Stimulated activated naive CD4-positive, alpha-beta T cell (primary cell): Measurements from ENCODE around the gene HDAC4.
A peak's percentile ranks its signal among the peaks of the same experiment; 100 is the strongest.

Source experiments
- DNase-seq, 6 experiments: peaks; one replicate each; lab custom pipeline; 2025; lab: John Stamatoyannopoulos, UW

HDAC4 gene

DNA sequence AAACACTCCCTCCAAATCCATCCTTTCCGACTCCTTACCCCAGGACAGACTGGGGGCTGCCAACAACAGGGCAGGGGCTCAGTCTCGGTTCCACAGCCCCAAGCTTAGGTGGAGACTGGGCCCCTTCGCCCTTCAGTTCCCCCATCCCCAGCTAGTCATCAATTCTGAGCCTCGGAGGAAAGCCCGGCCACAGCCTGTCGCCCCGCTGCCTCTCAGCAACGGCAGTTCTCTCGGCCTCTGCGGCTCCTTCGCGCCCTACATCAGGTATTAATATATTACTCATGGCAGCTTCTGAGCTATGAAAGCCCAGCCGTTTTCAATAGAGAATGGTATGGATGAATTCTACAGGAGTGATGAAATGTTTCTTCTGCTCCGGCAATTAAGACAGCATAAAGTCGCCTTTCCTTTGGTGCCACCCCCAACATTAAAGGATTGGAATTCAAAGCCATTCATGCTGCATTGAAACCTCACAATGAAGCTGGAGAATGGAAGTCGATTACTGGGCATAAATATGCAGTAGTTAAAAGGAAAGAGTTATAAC is 2.8 kb downstream of the HDAC4 start:
- DNase-seq, result no peak

DNA sequence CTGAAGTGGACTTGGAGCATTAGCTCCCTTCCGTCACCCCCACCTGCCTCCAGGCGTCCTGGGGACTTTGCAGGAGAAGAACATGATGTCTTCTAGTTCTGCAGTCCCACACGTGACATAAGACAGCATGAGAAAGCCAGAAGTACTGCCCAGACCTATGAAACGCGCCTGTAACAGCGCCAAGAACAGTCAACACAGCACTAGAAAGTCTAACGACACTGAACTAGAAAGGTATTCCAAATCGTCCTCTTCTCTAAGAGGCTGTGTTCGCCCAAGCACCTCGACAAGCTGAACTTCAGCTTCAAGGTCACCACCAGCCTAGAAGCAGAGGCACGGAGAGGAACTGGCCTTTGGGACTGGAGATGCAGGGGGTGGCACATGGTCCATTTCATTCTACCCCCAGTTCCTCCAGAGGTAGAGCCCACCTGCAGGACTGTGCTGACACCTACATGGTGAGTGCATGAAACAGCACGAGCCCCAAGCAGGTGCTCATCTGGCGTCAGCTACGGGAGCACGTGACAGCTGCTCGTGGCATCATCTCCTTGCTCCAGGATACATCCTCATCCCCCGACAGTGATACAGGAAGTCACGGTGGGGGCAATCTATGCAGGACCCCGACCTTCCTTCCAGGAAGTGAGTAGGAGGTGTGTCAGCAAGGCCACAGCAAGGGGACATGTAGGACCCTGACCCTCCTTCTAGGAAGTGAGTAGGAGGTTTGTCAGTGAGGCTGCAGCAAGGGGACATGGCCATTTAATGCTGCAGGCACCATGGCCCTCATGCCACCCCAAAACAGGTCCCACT is 3.7 kb downstream of the HDAC4 start:
- peak; percentile 30 to 72 (median 44) for DNase-seq

DNA sequence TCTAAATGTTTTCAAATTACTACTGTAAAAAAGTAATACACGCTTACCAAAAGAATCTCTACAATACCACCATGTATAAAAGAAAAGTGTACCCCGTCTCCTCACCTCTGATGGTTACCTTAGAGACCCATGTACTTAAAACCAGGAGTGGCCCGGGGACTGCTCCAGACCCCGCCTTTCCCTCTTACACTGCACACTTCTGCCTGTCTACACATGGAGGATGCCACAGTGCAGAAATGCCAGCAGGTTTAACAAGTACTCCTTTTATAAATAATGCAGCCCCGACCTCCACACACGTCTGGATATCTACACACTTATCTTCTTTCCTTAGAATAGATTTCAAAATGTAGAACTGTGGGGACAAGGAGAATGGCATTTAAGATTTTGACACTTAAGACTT is 5.3 kb downstream of the HDAC4 start:
- no peak for DNase-seq

DNA sequence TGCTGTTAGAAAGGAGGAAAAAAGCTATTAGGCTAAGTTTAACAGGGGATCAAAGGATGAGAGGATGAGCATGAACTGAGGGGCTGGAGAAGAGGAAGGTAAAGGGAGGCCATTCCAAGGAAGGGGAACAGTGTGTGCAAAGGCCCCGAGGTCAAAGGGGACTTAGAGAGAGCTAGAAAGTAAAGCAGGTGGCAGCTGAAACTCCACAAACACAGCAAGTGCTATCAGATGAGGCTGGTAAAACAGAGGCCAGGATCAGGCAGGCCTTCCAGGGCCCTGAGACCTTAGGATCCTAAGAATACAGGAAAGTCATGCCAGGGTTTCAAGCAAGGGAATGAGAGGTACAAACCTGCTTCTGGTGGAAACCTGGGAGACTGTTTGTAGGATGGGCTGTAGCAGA is 5.8 kb downstream of the HDAC4 start:
- DNase-seq, result no peak

DNA sequence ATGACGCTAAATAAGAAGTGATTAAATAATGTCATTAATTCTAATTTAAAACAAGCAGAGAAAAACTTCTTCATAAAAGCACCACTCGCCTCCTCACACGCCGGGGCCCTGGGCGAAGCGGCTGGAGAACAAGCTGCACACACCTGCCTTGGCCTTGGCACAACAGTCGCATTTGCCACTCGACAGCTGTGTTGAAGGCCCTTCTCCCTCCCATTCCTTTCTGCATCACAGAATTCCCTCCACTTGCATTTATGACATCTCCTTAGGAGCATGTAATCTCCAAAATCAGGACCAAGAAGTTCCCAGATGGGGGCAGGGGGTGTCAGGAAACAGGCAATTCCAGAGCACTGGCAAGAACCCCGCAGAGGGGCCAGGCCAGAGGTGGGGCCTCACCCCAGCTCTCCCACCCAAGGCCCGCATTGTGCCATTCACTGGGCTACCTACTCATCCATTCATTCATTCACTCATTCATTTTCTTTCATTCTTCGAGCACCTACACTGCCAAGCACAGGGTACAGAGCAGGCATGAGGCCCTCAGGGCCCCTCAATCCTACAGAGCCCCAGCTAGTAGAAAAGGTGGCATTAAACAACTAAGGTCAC is 6.4 kb downstream of the HDAC4 start:
- no peak for DNase-seq

DNA sequence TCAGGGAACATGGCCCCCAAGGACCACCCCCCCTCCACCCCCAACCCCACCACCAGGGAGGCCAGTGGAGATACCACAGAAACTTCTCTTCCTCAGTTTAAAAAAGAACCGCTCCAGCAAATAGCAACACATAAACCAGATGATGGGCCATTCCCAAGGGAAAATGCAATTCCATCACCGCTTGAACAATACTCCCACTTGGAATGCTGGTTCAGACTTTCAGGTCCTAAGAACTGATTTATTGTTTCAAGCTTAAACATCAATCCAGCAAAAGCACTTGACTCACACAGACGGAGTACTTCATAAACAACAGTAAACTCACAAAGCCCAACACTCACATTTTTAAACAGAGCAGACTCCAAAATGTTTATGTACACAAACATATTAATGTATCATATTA is 6.9 kb downstream of the HDAC4 start:
- DNase-seq, result no peak

DNA sequence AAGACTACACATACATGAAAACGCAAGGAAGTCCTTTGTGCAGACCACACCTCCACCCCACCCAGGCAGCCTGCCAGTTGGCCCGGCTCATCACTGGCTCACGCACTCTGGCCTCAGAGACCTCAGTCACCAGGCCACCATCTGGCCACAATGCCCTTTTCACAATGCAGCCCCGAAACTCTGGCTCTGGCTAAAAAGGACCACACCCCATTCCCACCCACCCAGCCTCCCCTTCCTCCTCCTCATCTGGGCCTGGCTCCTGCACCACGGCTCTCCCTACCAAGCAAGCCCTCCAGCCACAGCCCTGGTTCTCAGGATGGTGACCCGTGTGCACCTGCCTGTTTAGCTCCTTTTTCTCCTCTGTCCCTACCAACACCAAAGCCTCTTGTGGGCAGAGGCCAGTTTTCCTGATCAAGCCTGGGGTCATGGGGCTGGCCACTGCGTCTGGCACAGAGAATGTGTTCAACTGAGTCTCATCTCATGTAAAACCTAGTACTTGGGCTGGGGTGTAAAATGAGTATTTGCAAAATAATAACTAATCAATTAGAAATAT is 7.4 kb downstream of the HDAC4 start:
- DNase-seq, result no peak

DNA sequence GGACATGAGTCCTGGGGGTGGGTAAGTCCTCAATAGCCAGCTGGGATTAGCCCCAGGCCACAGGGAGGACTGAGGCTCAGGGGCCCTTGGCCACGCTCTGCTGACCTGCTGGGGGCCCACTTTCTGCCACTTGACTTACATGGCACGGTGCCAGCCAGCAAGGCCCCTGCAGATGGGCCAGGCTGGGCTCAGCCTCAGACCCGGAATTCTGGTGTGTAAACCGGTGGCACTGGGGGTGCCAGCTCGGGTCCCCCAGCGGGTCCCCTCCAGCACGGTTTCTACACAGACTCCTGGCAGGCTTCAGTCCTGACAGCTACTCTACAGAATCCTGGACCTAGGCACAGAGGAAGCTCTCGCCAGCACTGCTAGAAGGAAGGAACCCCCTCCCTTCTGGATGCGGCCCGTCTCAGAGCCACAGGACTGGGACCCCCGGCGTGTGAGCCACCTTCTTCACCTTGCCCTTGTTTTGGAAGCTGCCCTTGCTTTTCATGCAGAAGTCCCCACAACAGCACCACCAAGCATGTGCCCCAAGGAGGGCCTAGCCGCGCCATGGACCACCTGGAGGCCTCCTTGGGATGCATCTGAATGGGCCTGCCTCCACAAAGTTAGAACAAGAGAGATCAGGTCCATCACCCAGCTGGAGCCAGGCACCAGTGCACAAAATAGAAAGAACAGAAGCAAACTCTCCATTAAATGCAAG is 8.0 kb downstream of the HDAC4 start:
- no peak for DNase-seq

DNA sequence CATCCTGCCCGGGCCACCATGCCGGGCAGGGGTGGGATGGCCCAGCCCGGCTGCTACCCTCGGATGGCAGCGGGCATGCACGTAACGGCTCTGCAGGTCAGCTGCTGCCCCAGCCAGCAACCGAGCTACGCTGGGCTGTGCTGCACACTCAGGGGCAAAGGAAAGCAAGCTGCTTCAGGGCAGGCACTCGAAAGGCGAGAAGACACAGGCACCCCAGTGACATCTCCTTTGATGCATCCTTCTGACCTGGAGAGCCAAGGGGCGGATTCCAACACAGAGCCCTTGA is 8.8 kb downstream of the HDAC4 start:
- DNase-seq, result no peak

DNA sequence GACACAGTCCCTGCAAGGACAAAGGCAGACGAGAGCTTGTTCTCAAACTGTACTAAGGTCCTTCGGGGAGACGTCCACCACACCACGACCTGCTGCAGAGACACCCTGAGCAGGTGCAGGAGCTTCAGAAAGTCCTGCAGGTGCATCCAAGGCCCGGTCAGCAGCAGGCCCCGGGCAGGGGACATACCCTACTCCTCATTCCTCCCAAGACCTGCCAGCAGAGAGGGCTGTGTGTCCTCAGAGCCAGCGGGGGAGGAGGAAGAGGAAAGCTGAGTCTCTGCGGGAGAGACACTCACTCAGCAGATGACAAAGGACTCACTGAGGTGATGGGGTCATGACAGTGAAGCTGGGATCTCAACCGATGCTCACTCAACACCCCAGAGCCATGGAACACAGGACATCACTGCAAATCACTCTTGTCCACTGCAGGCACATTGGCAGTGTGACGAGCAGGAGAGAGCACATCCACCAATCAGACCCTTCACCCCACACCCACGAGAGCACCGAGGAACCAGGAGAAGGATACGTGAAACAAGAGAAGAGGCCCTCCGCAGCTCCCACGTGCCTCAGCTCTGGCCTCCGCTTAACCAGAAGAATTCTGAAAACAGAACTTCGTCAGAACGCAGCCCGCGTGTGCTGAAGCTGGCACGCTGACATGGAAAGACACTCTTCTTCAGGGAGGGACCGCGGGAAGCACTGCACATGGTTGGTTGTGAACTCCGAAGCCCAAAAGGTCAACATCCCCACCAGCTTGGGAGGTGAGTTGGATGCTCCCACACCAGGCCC is 9.3 kb downstream of the HDAC4 start:
- no peak for DNase-seq

DNA sequence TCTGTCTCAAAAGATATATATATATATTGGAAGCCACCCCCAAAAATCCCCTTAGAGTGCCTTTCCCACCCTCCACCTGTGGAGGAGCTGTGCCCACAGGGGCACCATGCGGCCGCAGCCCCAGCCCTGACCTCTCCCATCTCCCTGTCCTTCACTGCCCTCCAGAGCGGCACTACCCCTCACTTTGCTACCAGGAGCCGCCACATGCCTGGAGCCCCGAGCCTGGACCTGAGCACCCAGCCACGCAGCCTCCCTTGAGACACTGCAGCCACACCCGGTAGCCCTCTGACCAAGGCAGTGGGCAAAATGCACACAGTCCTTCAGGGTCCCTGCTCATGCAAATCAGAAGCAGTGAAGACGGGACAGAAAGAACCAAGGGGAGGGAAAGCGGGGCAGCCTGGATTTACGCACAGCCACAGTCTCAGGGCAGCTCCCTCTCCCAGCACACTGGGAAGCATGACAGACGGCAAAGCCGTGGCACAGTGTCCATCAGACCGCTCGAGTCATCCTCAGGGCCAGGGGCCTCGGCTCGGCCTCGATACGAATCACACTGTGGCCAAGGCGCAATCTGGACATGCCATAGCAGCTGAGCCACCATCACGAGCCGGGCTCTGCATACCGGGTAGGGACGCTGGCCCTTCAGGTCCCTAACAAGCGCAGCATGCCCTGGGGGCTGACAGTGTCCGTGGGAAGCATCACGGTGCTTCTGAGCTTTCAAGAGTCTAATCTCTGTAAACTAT is 10.1 kb downstream of the HDAC4 start:
- no peak for DNase-seq

DNA sequence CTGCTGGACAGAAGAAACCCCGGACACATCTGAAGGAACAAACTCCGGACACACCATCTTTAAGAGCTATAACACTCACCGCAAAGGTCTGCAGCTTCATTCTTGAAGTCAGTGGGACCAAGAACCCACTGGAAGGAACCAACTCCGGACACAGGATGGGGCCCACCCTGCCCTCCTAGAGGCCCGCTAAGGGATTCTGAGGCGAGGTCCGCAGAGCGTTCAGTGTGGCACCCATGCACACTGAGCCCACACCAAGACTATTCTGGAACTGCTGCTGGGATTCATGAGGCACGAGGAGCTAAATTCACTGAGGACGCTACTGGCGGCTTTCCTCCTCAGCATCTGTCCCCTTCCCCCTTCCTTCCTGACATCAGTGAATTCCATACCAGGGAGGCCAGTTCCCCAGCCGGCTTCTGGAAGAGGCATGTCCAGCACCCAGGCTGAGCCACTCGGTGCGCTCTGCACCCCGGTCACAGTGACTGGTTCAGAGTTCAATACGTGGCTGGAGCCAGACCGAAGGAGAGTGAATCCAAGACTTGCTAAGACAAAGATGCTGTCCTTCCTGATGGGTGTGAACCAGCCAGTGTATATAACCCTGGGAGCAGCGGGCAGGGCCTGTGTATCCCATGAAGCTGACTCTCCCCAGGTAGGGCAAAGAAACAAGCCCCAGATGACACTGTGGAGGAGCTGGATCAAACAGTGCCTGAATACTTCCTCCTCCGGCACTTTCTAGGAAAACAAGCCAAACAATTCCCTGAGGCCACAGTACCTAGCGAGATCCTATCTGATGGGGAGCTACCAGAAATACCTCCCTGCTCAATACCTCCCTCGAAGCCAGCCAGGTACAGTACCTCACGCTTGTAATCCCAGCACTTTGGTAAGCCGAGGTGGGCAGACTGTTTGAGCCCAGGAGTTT is 11.1 kb downstream of the HDAC4 start:
- DNase-seq, result no peak

DNA sequence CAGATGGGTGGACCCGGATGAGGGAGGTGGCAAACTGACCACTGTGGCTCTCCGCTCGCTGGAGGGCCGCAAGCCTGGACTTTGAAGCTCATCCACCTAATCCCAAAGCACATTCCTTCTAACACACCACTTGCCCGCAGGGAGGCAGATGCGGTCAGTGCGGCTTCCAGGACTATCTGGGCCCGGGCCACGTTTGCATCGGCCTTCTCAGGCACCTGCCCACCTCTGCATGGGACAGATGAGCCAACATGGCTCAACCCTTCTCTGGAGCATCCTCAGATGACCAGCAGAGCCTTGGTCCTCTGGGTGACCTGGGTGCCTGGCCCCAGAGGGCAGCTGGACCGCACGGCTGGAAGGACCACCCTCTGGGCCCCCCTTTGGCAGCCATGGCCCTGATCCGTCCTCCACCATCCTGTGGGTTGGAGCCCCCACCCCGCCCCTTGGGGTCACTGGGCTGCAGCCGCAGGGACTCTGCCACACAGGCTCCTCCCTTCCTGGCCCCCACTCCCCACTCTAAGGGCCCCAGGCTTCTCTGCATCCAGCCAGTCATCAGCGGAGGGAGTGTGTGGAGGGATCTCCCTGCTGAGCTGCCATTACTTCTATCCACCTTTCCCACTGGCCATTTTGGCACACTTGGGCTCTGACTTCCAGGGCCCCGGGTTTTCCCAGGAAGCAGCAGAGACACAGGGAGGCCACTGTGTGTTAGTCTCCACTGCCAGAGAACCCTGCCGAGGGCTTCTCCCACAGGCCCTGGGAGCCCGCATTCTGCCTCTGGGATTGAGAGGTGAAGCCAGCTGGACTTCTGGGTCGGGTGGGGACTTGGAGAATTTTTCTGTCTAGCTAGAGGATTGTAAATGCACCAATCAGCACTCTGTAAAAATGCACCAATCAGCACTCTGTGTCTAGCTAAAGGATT is 12.3 kb downstream of the HDAC4 start:
- no peak for DNase-seq

DNA sequence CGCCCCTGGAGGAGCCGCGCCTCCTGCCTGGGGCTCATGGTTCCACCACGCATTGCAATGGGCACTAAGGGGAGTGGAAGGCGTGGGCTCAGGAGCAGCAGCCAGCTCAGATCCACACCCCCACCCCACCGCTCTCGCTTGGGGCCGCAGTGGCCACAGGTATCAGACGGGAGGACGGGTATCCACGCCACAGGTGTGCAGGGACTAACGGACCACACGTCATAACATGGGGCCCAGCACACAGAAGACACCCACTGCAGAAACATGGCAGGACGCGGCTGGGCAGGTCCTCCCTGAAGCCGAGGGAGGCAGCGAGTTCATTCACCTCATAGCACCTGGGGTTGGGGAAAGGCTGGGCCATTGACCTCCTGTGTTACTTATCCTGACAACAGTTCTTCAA is 13.0 kb downstream of the HDAC4 start:
- DNase-seq, result no peak

DNA sequence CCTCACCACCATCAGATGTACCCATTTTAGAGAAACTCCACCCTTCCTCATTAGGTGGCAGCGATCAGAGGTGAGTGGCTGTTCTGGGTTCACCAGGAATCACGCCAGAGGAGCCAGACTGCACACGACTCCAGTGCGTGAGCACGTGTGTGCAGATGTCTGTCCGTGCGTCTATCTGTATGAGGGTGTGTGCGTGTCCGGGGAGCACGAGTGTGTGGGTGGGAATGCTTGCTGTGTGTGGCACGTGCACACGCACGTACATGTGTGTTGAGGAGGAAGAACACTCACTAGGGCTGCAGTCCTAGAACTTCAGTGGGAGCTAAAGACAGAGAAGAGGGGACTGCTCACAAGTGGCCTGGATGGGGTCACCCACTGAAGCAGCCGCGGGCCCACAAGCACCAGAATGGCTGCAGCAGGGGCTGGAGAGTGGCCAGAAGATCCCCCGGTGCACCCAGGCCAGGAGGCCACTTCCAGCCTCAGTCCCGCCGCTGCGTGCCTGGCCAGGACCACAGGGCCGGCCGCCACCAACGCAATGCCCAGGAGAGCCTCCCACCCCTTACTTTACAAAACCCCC is 13.9 kb downstream of the HDAC4 start:
- no peak for DNase-seq

DNA sequence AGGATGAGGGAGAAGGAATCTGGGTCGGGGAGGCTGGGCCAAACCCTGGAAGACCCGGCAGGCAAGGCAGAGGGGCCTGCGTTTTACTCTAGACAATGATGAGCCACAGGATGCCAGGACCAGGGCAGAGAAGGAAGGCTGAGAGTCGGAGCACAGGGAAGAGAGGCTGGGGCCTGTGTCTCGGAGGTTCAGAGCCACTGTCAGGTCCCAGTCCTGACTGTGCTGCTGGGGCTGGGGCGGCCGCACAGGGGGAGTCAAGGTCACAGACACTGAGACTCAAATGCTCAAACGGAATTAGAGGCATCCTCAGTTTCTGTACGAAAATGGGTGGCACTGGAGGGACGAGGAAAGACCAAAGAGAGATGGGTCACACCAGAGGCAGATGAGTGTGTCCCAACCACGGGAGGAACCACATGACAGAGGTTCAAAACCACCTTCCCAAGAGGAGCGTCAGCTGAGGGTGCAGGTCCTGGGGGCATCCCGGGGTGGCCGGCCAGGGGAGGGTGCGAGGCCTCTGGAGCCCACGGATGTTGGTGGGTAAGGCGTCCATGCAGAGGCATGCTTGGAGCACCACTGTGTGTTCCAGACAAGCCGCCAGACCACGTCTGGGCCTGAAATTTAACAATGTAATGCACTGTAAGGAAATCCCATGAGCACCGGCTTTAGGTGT is 14.7 kb downstream of the HDAC4 start:
- DNase-seq, result no peak

DNA sequence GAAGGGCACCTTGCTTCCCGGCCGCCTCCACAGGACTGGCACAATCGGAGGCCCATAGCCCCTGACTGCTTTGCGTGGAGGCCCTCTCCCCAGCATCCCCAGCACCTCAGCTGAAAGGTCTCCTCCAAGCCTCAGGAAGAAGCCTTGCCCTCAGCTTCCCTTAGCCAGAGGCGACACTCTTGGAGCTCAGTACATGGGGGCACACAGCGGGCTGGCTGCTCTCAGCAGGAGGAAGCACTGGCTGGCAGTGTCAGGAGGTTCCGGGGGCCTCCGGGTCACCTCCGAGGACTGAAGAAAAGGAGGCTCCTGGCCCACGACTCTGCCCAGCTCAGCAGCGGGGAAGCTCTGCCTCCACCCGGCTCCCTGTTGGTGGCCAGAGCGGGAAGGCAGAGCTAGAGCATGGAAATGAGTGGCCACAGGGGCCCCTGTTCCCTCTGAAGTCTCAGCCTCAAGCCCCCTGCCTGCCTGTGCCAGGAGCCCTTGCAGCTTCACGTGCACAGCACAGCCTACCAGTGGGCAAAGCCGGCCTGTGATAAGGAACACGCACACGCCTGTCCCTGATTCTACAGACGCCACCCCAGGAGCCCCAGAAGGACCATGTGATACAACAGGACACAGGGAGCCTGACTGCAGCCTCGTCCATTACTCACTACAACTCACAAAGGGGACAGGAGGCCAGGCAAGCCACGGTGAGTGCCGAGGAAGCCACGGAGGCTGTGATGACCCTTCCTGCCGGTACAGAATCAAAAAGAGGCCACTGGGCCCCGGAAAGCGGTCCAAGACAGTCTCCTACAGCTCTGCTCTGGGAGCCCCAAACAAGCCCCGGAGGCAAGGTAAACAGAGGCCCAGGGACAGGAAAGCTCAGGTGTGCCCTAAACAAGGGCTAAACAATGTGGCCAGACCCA is 15.5 kb downstream of the HDAC4 start:
- DNase-seq, result no peak
